GM03348 (cell line): ENCODE measurements around the gene IFRD1.
A peak's percentile ranks its signal among the peaks of the same experiment; 100 is the strongest.
"Not testable (repeated sequence)": the region's sequence is repeated elsewhere in the genome, so short reads cannot be mapped to it uniquely, and the experiment has no call there.

Experiments used
- DNase-seq: peaks from one replicate; pipeline ENCODE4 v3.0.0; 2012; ENCODE audit warnings: low spot score

IFRD1 gene

DNA sequence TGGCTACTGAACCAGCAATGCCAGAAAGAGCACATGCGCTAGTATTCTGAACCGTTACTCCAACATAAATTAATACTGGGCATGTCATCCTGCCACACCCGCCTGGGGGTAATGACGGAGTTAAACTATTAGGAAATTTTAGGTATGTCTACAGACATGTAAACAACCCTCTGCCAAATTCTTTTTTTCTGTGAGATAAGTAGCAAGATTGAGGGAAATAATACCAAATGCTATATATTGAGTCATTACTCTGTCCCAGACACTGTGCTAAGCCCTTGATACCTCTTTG, 37.9 kb downstream of the IFRD1 start:
- DNase-seq, result no peak

DNA sequence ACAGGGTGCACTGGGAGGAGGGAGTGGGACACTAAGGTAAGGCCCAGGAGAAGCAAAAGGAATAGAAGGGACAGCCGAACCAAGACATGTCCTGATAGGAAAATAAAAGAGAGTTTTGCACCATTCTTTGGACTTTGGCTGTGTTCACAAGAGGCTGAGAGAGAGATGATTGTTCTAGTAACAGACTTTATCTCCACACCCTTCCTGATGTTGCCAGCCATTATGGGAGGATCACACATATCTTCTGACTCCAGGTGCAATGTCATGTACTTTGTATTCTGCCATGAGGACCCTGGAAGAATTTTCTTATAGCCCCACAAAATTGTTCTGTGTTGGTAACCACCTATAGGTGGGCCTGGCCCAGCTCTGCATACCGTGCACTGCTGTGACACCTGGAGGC, 41.9 kb downstream of the IFRD1 start:
- no peak for DNase-seq

DNA sequence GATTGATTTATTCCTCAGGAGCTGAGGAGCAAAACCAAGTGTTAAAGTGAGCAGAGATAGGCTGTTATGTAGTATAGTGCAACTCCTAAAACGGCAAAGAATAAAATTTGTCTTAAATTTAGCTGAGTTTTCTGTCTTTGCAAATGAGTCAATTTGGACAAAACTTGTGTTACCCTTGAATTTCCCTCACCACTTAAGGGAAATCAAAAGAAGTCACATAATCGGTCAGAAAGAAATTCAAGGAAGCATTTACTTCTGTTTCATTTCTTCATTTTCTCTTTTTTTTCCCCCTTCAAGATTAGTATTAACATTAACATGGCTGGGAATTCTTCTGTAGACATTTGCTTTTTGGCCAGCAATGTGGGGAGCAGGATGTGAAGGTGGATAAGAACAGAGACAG, 44.4 kb downstream of the IFRD1 start:
- no peak for DNase-seq

DNA sequence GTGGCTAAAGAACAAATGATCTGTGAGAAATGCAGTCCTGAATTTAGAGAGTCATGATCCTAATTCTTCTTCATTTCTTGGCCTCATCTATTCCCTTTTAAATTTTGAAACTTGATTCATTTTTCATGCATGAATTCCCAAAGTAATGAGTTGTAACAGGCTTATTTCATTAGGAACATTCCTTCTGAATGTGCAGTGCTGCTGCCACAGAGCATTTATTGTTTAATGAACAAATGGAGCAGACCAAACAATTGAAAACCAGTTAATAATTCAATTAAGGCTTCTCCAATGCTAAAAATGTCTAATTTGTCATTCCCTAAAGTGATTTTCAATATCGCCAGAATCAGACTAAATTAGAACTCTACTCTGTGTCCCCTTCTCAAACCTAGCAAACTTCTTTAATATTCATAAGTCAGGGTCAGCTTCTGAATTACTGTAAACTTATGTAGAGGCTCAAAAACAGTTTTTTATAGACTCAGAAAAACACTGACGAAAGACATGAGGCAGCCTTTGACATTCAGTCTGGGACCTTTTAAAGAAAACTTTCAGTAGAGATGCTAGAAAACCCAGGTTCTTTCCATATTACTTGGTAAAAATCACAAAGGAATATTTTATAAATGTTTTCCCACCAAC, 45.0 kb downstream of the IFRD1 start:
- no peak for DNase-seq

DNA sequence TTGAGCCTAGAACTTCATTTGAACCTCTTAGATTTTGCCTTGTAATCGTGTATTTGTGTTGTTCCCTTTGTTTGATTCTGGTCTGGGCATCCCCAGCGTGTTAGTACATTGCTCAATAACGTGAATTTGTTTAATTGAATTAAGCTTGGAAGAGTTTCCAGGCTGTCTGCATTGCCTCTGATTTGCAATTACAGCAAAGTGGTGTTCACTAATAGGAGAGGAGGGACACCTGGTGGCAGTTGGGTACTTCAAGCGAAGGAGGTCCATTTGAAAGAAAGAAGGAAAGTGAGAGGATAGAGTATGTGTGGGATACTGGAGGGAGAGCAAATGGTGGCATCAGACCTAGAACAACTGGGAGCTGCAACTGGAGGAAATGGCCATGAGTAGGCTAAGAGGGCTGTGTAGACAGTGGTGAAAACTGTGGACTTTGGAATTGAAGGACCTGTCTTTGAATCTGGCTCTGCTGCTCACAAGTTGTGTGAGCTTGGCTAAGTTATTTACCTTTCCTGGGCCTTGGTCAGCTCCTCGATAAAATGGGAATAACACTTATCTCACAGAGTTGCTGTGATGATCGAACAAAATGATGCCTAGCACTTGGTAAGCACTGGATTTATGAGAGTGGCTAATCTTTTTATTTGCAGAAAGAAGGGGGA, 45.7 kb downstream of the IFRD1 start:
- DNase-seq, result peak; percentile 58

DNA sequence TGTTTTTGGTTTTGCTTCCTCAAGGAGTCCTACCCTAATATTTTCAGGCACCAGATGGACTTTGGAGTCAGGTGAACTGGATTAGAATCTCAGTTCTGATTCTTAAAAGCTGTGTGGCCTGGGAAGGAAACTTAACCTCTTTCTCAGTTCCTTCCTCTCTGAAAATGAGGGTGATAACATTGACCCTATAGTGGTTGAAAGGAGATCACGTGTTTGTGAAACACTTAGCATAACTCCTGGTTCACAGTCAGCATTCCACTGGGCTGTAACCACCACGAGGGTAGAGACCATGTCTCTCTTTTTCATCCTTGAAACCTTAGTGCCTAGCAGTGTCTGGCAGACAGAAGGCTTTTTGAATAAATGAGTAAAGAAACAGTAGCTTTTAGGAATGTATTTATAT, 47.2 kb downstream of the IFRD1 start:
- DNase-seq, result no peak

DNA sequence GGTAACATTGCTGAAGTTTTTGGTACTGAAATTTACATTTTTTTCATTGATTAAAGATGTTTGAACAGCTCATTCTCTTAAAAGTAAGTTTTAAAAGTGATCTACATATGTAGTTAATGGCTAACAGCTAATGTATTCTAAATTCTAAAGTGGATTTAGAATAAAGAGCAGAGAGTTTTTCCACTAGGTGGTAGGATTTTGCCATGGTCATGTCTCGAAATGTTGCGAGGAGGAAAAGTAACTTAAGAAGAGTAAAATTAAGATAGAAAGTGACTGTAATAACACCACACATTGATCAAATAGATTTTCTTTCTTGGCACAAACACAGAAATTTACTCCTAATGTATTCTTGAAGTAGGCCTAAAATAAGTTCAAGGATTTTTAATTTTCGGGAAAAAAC, 50.4 kb downstream of the IFRD1 start:
- no peak for DNase-seq

DNA sequence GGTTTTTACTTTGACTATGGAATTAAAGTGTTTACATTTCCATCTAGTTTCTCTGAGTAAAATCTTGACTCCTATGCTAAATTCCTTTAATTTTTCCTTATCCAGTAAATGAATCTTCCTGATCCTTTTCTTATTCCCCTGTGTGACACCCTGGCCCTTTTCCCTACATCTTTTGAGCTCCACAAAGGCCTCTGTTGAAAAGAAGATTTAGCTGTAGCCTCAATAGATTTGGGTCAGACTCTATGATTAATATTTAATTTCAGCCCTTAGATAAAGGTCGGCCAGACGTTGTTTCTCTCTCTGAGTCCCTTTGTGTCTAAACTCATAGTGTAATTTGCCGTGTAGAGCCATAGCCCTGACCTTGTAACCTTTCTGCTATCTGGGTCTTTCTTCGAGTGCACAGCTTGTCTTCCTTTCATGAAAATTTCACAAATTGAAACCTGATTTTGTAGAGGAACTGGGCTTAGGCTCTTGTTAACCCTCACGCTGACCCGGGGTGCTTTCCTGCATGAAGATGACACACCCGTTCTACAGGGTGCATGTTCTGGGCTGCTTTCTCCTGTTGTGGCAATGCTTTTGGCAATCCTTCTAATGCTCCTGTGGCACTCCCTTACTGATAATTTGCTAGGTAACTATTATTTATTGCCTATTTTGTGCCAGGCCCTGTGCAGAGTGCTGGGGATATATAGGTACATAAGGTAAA, 51.7 kb downstream of the IFRD1 start:
- no peak for DNase-seq

DNA sequence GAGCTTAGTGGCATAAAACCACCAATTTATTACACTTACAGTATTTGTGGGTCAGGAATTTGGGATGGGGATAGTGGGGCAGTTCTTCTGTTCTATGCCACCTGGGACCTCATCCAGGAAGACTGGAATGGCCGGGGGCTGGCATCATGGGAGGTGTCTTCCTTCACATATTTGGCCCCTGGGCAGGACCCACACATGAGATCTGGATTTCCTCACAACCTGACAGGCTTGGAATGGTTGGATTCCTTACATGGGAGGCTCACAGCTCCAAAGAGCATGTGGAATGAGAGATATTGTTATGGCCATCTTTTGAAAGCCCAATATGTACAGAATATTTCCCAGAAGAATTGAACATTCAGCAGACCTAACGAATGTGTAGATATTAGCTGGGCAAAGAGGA, 52.4 kb downstream of the IFRD1 start:
- DNase-seq, result no peak

DNA sequence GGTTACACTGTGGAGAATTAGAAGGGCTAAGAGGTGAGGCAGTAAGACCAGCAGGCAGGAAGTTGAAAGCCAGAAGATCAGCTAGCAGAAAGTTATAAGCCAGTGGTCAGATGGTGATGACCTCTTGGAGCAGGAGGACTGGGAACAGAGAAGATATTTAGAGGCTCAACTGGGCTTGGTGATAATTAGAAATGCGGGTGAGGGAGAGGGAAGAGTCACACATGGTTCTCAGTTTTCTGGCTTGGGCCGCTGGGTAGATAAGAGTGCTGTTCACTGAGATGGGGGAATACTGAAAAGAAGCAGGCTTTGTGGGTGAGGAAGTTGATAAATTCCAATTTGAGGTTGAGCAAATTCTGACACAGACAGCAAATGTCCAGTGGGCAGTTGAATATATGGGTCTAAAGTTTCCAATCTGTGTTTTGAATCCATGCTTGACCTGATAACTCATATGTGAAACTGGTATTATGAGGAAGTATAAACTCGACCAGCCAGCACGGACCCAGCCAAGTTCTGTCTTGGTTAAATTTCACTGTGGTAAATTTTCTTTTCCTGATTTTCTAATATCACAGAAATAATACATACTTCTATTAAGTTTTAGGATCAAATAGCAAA, 53.2 kb downstream of the IFRD1 start:
- DNase-seq, result no peak

DNA sequence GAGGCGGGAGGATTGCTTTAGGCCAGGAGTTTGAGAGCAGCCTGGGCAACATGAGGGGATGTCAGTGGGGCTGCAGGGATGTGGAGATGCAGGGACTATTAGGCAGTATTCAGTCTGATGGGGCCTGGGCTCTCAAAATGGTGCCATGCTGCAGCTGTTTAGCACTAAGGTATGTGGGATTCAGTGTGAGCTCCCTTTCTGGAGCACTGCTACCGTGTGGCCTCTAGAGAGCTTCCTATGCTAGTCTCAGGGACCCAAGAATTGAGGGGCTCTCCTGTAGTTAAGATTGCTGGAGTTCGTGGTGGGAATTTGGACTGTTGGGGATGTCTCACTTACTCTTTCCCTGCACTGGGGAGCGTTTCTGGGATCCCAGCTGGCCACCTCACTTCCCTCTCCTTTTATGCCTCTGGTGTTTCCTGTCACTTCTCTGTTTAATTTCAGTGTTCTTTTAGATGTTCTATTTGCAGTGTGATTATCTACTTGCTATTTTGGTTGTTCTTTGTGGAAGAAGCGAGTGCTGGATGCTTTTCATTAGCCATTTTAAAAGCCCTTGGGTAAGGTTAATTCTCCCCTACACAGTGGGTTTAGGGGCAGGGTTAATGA, 53.9 kb downstream of the IFRD1 start:
- DNase-seq, result no peak

DNA sequence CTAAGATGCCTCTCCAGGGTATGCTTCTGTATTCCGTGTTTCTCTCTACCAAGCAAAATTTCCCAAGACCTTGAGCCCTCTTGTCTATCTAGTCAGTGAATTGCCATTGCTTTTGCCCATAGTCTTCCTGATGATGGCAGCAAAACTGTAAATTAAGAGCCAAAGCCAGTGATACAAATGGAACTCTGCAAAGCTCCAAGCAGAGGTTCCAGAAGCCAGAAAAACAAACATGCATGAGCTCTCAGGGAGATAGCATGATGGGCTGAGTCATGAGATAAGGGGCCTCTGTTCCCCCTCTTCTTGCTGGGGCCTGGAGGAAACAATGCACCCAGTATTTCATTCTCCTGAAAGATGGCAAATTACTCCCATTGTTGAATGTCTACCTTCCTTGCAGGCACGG, 55.2 kb downstream of the IFRD1 start:
- DNase-seq, result no peak

DNA sequence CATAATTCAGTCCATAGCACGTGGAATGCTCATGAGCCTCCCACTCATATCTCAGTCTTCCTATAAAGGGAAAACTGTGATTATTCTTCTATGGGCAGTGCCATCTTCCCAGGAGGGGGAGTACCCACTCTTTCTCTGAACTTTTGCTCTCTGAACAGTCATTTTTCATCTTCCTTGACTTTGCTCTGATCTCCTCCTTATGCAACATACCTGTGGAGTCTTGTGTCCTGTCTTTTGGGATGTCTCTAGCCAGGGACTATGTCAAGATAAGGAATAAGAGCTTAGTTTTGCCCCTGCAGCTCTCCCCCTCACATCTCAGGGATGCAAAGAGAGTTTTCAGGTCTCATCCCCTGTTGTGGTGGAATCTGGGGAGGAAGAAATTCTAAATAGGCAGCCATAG, 58.1 kb downstream of the IFRD1 start:
- no peak for DNase-seq

DNA sequence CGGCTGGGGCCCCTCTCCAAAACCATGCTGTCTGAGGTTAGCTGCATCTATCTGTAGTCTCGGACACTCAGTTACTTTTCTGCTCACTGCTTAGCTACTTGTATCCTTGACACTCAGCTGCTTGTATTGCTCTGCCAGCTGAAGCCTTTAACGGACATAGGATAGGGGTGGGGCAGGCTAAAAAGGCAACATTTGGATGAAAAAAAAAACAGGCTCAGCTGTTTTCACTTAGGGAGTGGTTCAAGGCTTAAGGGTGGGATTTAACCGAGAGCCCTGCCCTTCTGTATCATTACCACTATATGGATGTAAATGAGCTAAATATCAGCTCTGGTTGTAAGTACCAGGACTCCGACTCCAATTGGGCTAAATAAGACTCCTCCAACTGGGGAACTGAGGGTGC, 59.1 kb downstream of the IFRD1 start:
- DNase-seq, result no peak

DNA sequence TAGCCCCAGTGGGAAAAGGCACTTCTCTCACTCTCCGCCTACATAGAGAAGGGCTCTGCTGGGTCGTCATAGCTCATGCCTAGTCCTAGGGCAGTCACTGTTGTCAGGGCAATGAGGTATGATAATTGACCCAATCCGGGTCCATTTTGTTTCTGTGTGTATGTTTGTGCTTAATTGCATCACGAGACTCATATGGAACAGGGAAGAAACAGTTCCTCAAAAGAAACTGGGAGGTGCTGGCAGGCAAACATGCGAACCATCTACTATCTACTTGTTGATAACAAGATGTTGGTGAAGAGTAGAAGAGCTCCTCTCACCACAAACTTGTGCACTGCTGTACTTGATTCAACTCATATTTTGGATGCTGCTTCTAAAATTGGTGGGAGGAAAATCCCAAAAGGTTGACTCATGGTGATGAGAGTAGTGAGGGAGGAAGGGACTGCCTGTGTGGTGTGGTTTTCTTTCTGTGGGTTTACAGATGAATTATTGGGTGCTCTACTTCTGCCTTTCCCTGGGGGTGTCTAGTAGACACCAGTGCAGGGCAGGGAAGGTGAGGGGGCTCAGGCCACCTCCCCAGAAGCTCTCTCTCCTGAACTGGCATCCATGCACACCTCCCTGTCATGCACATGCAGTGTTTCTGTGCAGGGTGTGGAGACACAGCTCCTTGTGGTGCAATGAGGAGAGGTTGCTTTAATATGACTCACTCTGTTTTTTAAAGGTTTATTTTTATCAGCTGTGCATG, 59.9 kb downstream of the IFRD1 start:
- peak; percentile 84 for DNase-seq

DNA sequence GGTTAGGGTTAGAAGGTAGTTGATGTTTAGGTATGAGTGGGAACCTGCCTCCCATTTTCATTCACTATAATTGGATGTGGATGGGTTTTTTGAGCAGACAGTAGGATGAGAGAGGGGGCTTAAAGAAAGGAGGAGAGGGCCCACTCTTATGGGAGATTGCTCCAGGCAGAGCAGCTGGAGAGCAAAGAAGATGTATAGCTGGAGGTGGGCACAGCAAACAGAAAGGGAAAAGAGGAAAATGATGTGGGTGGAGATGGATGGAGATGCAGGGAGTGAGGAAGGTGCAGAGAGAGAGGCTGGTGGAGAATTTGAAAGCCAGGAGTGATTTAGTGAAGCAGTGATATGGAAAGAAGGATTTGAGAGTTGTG, 60.5 kb downstream of the IFRD1 start:
- DNase-seq, result no peak

DNA sequence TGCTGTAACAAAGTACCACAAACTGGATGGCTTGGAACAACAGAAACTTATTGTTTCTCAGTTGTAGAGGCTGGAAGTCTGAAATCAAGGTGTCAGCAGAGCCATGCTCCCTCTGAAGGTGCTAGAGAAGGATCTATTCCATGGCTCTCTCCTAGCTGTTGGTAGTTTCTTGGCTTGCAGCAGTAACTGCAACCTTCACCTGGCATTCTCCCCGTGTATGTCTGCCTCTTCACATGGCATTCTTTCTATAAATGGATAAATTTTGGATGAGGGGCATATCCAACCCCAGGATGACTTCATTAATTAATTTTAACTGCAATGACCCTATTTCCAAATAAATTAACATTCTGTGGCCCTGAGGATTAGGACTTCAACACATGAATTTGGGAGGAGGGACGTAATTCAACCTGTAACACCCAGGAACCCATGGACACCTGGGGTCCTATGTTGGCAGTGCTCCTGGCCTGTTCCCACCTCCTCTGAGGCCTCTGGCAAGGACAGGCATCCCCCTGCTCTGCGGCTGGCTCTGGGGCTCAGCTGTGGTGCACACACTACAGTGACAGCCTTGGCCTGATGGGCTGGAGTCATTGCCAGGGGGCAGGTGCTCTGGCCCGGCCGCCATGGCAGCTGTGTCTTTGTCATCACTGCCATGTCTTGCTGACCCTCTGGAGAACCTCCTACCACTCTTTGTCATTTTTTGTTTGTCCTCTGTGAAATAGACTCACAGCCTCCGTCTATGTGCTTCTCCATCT, 61.4 kb downstream of the IFRD1 start:
- no peak for DNase-seq

DNA sequence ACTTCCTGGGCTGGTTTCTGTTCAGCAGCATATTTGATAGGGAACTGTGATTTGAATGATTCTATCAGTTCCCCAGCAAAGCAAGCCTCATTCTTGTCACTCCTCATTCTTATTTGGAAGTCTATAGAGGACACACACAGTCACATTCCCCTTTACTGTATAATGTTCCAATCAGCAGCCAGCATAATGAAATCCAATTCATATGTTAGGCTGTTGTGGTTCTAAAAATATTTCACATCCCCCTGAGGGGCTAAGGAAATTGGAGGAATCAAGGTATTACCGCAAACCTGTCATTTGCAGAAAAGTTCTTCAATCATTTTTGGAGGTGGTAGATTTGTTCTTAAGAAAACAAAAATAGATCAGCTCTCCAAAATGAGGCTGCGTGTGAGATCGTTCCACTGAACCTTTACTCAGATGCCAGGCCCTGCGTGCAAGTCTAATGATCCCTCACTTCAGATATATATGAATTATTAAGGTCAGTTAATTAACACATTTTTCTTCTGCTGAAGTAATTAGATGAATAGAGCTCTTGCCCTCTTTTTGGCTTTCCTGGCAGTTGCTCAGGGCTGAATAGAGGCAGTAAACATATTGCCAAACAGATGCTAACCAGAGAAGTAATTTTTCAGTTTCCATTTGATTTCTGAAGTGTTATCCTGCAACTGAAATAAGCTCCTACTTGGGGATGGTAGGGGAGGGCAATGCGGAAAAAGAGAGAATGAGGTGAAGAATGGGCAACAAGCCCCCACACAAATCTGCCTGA, 62.4 kb downstream of the IFRD1 start:
- no peak for DNase-seq

DNA sequence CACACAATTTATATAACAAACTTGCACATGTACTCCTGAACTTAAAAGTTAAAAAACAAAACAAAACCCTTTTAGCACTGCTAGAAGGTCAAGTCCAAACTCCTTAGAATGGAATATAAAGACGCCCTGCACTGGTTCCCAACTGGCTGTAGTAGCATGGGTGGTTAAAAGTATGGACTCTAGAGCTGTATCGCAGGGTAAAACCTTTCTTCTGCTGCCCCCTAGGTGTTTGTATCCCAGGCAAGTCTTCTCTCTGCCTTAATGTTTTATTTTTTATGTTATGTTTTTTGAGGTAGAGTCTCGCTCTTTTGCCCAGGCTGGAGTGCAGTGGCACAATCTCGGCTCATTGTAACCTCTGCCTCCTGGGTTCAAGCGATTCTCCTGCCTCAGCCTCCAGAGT, 65.7 kb downstream of the IFRD1 start:
- no peak for DNase-seq

DNA sequence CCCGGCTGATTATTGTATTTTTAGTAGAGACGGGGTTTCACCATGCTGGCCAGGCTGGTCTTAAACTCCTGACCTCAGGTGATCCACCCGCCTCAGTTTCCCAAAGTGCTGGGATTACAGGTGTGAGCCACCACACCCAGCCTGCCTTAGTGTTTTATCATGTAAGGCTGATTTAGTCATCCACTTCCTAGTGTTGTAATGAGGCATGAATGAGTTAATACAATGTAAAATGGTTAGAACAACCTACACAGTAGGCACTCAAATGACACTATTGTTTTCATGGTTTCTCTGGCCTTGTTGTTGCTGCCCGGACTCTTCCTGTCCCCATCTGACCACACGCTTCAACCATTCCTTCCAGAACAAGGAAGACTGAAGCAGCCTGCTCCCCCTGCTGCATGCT, 66.2 kb downstream of the IFRD1 start:
- DNase-seq, result not testable (repeated sequence)

DNA sequence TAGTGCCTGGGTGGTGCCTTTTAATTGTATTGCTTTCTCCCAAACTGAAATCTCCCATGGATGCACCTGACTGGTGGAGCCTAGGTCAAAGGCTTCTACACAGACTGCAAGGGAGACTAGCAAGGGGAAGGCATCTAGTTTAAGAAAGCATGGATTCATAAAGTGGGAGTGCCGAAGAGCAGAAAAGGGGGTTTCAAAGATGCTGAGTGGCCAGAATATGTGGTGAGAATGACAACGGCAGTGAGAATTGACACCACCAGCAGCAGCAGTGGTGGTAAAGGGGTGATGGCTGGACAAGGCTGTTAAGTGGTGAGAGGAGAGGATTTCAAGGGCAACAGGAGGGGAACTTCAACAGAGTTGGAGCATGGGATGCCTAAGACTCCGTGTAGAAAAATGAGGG, 67.2 kb downstream of the IFRD1 start:
- no peak for DNase-seq
